Sigmoid colon (tissue), 7 donors: Measurements from ENCODE around the gene POLR1B. TPM values are rescaled to one million over a fixed set of nuclear protein-coding genes. Genes with fewer than 3 reads are reported as not detected.
"Not testable (repeated sequence)": the region's sequence is repeated elsewhere in the genome, so short reads cannot be mapped to it uniquely, and the experiment has no call there.

ENCODE experiments used
- DNase-seq: peaks from one replicate; pipeline ENCODE4 v3.0.0-alpha.2; 2019
- H3K27ac ChIP-seq, 4 donors: fragments of 200-600 bp; sonication (generic); one replicate each; pipeline ENCODE4 v1.5.1; 2016 to 2019; ENCODE audit warnings: mild to moderate bottlenecking in 1 of 4
- H3K27me3 ChIP-seq, 3 donors: fragments of 200-600 bp; sonication (generic); one replicate each; pipeline ENCODE4 v1.5.1; 2019; ENCODE audit warnings: mild to moderate bottlenecking in 1 of 3
- H3K36me3 ChIP-seq, 4 donors: fragments of 200-600 bp; sonication (generic); one replicate each; pipeline ENCODE4 v1.5.1; 2016 to 2019
- H3K4me1 ChIP-seq, 4 donors: fragments of 200-600 bp; sonication (generic); one replicate each; pipeline ENCODE4 v1.5.1; 2017 to 2019
- H3K4me3 ChIP-seq, 4 donors: fragments of 200-600 bp; sonication (generic); one replicate each; pipeline ENCODE4 v1.5.1; 2017 to 2019; ENCODE audit warnings: mild to moderate bottlenecking in 2 of 4, moderate library complexity in 1 of 4
- H3K9me3 ChIP-seq, 4 donors: fragments of 200-600 bp in 3 of 4; sonication (generic) in 3 of 4; one replicate each; pipeline versions ENCODE4 v1.5.1 to v1.6.1; 2013 to 2019
- EP300 ChIP-seq, 4 donors: sonication (generic); formaldehyde crosslinking; IDR thresholded peaks; one replicate each; pipeline ENCODE4 v1.6.1; 2017; ENCODE audit warnings: antibody characterized with exemption in 4 of 4
- POLR2A ChIP-seq, 2 donors: fragments of 450-650 bp; IDR thresholded peaks; one replicate each; pipeline ENCODE4 v1.6.1; 2016; ENCODE audit warnings: antibody characterized with exemption in 2 of 2, mild to moderate bottlenecking in 2 of 2, moderate library complexity in 2 of 2
- POLR2AphosphoS5 ChIP-seq, 4 donors: sonication (generic); formaldehyde crosslinking; IDR thresholded peaks; one replicate each; pipeline ENCODE4 v1.6.1; 2017; ENCODE audit warnings: antibody characterized with exemption in 4 of 4
- WGBS, 2 donors: extraction: QIAGEN DNeasy Blood & Tissue Kit; methylation state at CpG; one replicate each; pipeline ENCODE4 v1.1.7; 2013; 5-methylcytosine and 5-hydroxymethylcytosine counted together
- intact Hi-C: fragments of 100-400 bp; cut with DNase I; formaldehyde crosslinking; loops from one replicate; pipeline ENCODE4 v1.15.1; 2023
- polyA plus RNA-seq, 3 donors: library from polyadenylated mRNA; stranded (reverse); fragments of 200-250 nt; gene quantifications; one replicate each; pipeline ENCODE4 v1.2.3, GENCODE V29; 2013
- total RNA-seq, 4 donors: library from RNA; depleted of rRNA; stranded (reverse); fragments of >200 nt; gene quantifications; one replicate each; pipeline ENCODE4 v1.1.0, GENCODE V29; 2016
- TF ChIP-seq, protein P1 (sequence below), 4 experiments: fragments of 450-650 bp in 3 of 4; fragments of 200-600 bp in 1 of 4; IDR thresholded peaks; one replicate each; pipeline ENCODE4 v1.5.1; 2016 to 2019; ENCODE audit warnings: antibody characterized with exemption in 4 of 4, mild to moderate bottlenecking in 3 of 4, moderate library complexity in 2 of 4
- donor health status: healthy with polysubstance abuse.
- donor health status: Bipolar disorder and iron deficiency.
- donor health status: healthy.

The POLR1B gene
- total and polyA plus RNA-seq, 7 donors, result 3.6 to 8.9 (median 7.8) TPM

GRCh38 chr2:112518807-112519206 lies 23.5 kb upstream of the POLR1B start:
- H3K4me1 ChIP-seq, result no peaks in the 10 kb centered on the region
- no peak for DNase-seq
- TF ChIP-seq EP300 (IDR thresholded peaks at IDR 0.05) (no peak), POLR2AphosphoS5 (IDR thresholded peaks at IDR 0.05) (no peak), POLR2A (IDR thresholded peaks at IDR 0.05) (no peak)
- TF ChIP-seq, protein P1, sequence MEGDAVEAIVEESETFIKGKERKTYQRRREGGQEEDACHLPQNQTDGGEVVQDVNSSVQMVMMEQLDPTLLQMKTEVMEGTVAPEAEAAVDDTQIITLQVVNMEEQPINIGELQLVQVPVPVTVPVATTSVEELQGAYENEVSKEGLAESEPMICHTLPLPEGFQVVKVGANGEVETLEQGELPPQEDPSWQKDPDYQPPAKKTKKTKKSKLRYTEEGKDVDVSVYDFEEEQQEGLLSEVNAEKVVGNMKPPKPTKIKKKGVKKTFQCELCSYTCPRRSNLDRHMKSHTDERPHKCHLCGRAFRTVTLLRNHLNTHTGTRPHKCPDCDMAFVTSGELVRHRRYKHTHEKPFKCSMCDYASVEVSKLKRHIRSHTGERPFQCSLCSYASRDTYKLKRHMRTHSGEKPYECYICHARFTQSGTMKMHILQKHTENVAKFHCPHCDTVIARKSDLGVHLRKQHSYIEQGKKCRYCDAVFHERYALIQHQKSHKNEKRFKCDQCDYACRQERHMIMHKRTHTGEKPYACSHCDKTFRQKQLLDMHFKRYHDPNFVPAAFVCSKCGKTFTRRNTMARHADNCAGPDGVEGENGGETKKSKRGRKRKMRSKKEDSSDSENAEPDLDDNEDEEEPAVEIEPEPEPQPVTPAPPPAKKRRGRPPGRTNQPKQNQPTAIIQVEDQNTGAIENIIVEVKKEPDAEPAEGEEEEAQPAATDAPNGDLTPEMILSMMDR (IDR thresholded peaks at IDR 0.05), result no peak
- peaks cover 4 to 66% (median 10%) of the 10 kb centered on the region in 4 donors for H3K36me3 ChIP-seq
- no peaks in the 10 kb centered on the region for H3K9me3 ChIP-seq
- WGBS, 2 donors, result 94% methylated on average over 7 of the region's 7 CpGs
- H3K4me3 ChIP-seq, result no peak overlapping the region
- intact Hi-C loops, result no loop called here
- no peak overlapping the region for H3K27ac ChIP-seq
- H3K27me3 ChIP-seq, result no peaks in the 10 kb centered on the region

- 88 to 96% methylated on average over 9 of the region's 9 CpGs for WGBS, 2 donors
These were observed 22.8 kb upstream of the POLR1B start for GRCh38 chr2:112519506-112519905.

DNA sequence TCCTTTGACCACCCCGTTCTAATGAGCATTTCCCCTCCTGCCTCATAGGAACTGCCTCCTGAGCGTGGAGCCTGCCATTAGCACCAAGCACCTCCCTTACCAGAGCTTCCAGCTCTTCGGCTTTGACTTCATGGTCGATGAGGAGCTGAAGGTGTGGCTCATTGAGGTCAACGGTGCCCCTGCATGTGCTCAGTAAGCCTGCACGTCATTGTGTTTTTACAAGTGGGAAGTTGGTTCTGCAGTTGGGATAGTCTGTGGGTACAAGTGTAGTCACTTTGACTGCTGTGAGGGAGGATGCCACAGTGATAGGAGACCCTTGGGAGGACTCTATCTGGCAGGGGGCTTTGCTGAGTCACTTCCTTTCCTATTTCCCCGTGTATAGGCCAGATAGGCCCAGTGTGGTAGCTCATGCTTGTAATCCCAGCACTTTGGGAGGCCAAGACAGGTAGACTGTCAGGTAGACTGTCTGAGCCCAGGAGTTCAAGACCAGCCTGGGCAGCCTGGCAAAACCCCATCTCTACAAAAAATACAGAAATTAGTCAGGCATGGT lies 22.0 kb upstream of the POLR1B start:
- peaks cover 4 to 52% (median 10%) of the 10 kb centered on the region in 4 donors for H3K36me3 ChIP-seq

More at GRCh38 chr2:112519506-112519905, 22.8 kb upstream of the POLR1B start:
- DNase-seq, result no peak
- TF ChIP-seq EP300 (IDR thresholded peaks at IDR 0.05) (no peak), POLR2A (IDR thresholded peaks at IDR 0.05) (no peak), POLR2AphosphoS5 (IDR thresholded peaks at IDR 0.05) (no peak)
- TF ChIP-seq, protein P1 (IDR thresholded peaks at IDR 0.05), result no peak
- Histone ChIP-seq H3K36me3 (peaks cover 4 to 59% (median 10%) of the 10 kb centered on the region in 4 donors), H3K9me3 (no peaks in the 10 kb centered on the region), H3K27ac (no peak overlapping the region), H3K4me3 (no peak overlapping the region), H3K27me3 (no peaks in the 10 kb centered on the region), H3K4me1 (no peaks in the 10 kb centered on the region)
- intact Hi-C loops, result no loop called here

GRCh38 chr2:112523291-112523777 lies 18.9 kb upstream of the POLR1B start:
- Histone ChIP-seq H3K9me3 (no peaks in the 10 kb centered on the region), H3K27me3 (no peaks in the 10 kb centered on the region), H3K27ac (no peak overlapping the region), H3K4me3 (no peak overlapping the region), H3K4me1 (no peaks in the 10 kb centered on the region), H3K36me3 (peaks cover 4 to 45% (median 9%) of the 10 kb centered on the region in 4 donors)
- no peak for DNase-seq
- TF ChIP-seq POLR2A (IDR thresholded peaks at IDR 0.05), result no peak
- no peak for TF ChIP-seq POLR2AphosphoS5 (IDR thresholded peaks at IDR 0.05)
- TF ChIP-seq EP300 (IDR thresholded peaks at IDR 0.05), result no peak
- TF ChIP-seq, protein P1 (IDR thresholded peaks at IDR 0.05), result no peak
- 90 to 98% methylated on average over 3 of the region's 3 CpGs for WGBS, 2 donors
- intact Hi-C loops, result no loop called here

More for the DNA sequence above, 22.0 kb upstream of the POLR1B start:
- WGBS, 2 donors, result 88 to 96% methylated on average over 7 of the region's 7 CpGs
- TF ChIP-seq POLR2AphosphoS5 (IDR thresholded peaks at IDR 0.05), result no peak
- TF ChIP-seq, protein P1 (IDR thresholded peaks at IDR 0.05), result no peak
- TF ChIP-seq POLR2A (IDR thresholded peaks at IDR 0.05), result no peak
- no peak for TF ChIP-seq EP300 (IDR thresholded peaks at IDR 0.05)
- no peaks in the 10 kb centered on the region for H3K4me1 ChIP-seq
- H3K27ac ChIP-seq, result no peak overlapping the region
- DNase-seq, result no peak
- H3K4me3 ChIP-seq, result no peak overlapping the region
- H3K9me3 ChIP-seq, result no peaks in the 10 kb centered on the region
- intact Hi-C loops, result no loop called here
- H3K27me3 ChIP-seq, result no peaks in the 10 kb centered on the region

GRCh38 chr2:112524276-112524675 lies 18.0 kb upstream of the POLR1B start:
- 95 to 98% methylated on average over 3 of the region's 3 CpGs for WGBS, 2 donors
- H3K27me3 ChIP-seq, H3K27ac ChIP-seq, H3K4me1 ChIP-seq, intact Hi-C loops, DNase-seq, H3K9me3 ChIP-seq, H3K4me3 ChIP-seq: not testable (repeated sequence)
- H3K36me3 ChIP-seq, result peaks cover 7 to 48% (median 15%) of the 10 kb centered on the region in 4 donors
